ENCODE measurements around the gene DAB1. TPM values are rescaled to one million over a fixed set of nuclear protein-coding genes. Genes with fewer than 3 reads are reported as not detected.

Gene DAB1
- total RNA-seq, 4 donors from 2014 or later: 0.22 TPM; not detected in 3

DNA sequence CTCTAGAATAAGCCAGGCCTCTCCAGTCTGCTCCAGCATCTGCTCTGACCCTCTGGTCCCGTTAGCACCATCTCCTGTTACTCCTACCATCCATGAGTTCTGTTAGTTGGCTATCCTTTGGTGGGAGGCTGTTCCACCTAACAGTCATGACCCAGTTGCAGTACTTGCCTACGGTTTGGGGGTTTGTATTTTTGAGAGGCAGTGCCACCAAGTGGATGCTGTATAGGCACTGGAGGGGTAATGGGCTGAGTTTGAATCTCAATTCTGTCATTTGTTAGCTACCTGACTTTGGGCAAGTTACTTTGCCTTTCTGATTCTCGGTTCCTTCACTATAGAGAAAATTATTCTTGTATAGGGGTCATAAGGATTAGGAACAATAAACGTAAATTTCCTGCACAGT is 445.9 kb downstream of the DAB1 start:
- intact Hi-C loops (cut with DNase I; ENCODE audit: low total_unique reads): no loop called here
- in situ Hi-C loops (cut with MboI; ENCODE audit: low sequenced_read_pairs in 4 of 4): no loop called here
- Histone ChIP-seq H3K4me3 (no peak overlapping the region), H3K27me3 (no peaks in the 10 kb centered on the region), H3K36me3 (no peaks in the 10 kb centered on the region), H3K27ac (no peak overlapping the region), H3K4me1 (no peaks in the 10 kb centered on the region), H3K9me3 (no peaks in the 10 kb centered on the region)
- no peak for TF ChIP-seq POLR2A (IDR thresholded peaks at IDR 0.05)
- TF ChIP-seq, protein P1, sequence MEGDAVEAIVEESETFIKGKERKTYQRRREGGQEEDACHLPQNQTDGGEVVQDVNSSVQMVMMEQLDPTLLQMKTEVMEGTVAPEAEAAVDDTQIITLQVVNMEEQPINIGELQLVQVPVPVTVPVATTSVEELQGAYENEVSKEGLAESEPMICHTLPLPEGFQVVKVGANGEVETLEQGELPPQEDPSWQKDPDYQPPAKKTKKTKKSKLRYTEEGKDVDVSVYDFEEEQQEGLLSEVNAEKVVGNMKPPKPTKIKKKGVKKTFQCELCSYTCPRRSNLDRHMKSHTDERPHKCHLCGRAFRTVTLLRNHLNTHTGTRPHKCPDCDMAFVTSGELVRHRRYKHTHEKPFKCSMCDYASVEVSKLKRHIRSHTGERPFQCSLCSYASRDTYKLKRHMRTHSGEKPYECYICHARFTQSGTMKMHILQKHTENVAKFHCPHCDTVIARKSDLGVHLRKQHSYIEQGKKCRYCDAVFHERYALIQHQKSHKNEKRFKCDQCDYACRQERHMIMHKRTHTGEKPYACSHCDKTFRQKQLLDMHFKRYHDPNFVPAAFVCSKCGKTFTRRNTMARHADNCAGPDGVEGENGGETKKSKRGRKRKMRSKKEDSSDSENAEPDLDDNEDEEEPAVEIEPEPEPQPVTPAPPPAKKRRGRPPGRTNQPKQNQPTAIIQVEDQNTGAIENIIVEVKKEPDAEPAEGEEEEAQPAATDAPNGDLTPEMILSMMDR (IDR thresholded peaks at IDR 0.05 in 4 of 5, conservative IDR thresholded peaks at IDR 0.05 in 1 of 5): no peak
- no peak for DNase-seq
- ATAC-seq: no peak

DNA sequence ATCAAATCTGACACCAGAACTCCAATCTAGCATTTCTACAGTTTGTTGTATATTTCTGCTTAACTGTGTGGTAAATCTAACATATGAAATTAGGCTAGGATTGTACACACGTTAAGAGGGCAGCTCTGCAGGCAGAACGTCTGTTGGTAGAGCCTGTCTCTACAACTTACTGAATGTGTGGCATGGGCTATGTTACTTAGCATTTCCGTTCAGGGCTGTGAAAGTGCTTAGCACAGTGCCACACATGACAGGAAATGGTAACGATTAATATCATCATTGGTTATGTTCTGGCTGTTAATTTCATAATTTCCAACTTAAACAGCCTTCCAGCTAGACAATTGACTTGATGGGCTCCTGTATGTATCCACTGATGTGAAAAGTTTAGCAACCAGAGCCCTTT is 448.4 kb downstream of the DAB1 start:
- no peak for TF ChIP-seq POLR2A (IDR thresholded peaks at IDR 0.05)
- TF ChIP-seq, protein P1 (IDR thresholded peaks at IDR 0.05 in 4 of 5, conservative IDR thresholded peaks at IDR 0.05 in 1 of 5): no peak
- no peak for ATAC-seq
- Histone ChIP-seq H3K9me3 (no peaks in the 10 kb centered on the region), H3K36me3 (no peaks in the 10 kb centered on the region), H3K27me3 (no peaks in the 10 kb centered on the region), H3K4me3 (no peak overlapping the region), H3K4me1 (no peaks in the 10 kb centered on the region), H3K27ac (no peak overlapping the region)
- intact Hi-C loops (cut with DNase I; ENCODE audit: low total_unique reads) (no loop called here), in situ Hi-C loops (cut with MboI; ENCODE audit: low sequenced_read_pairs in 4 of 4) (no loop called here)
- DNase-seq: no peak

- Histone ChIP-seq H3K27me3 (no peaks in the 10 kb centered on the region), H3K4me1 (no peaks in the 10 kb centered on the region), H3K36me3 (no peaks in the 10 kb centered on the region), H3K4me3 (no peak overlapping the region), H3K27ac (no peak overlapping the region), H3K9me3 (no peaks in the 10 kb centered on the region)
- TF ChIP-seq, protein P1 (IDR thresholded peaks at IDR 0.05 in 4 of 5, conservative IDR thresholded peaks at IDR 0.05 in 1 of 5): no peak
- TF ChIP-seq POLR2A (IDR thresholded peaks at IDR 0.05): no peak
- DNase-seq: no peak
- intact Hi-C loops (cut with DNase I; ENCODE audit: low total_unique reads): no loop called here
- in situ Hi-C loops (cut with MboI; ENCODE audit: low sequenced_read_pairs in 4 of 4): no loop called here
- ATAC-seq: no peak
Measured at GRCh38 chr1:56973923-56974742, 449.7 kb downstream of the DAB1 start.

DNA sequence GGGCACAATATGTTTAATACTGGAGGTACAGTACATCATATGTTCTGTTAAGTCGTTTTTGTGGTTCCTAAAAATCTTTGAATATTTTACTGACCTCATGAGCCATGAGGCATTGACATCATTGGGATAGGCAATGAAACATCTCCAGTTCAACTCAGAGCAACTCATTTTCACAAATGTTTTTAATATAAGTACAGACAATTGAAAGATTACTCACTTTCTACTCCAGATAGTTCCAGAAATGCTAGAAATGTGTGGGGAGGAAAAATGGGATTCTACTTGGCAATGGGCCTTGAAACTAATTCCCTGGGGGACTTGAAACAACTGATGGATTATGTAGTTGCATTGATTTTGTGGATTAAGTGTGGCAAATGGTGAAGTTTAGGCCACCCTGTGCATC is 450.9 kb downstream of the DAB1 start:
- no peak for TF ChIP-seq POLR2A (IDR thresholded peaks at IDR 0.05)
- TF ChIP-seq, protein P1 (IDR thresholded peaks at IDR 0.05 in 4 of 5, conservative IDR thresholded peaks at IDR 0.05 in 1 of 5): no peak
- ATAC-seq: no peak
- H3K27ac ChIP-seq: no peak overlapping the region
- H3K4me3 ChIP-seq: no peak overlapping the region
- no peaks in the 10 kb centered on the region for H3K36me3 ChIP-seq
- intact Hi-C loops (cut with DNase I; ENCODE audit: low total_unique reads) (no loop called here), in situ Hi-C loops (cut with MboI; ENCODE audit: low sequenced_read_pairs in 4 of 4) (no loop called here)
- no peaks in the 10 kb centered on the region for H3K9me3 ChIP-seq
- DNase-seq: no peak
- no peaks in the 10 kb centered on the region for H3K4me1 ChIP-seq
- H3K27me3 ChIP-seq: no peaks in the 10 kb centered on the region
